ENCODE data around the gene ABCA10. TPM values are rescaled to one million over a fixed set of nuclear protein-coding genes. Genes with fewer than 3 reads are reported as not detected.
"Not testable (repeated sequence)": the region's sequence is repeated elsewhere in the genome, so short reads cannot be mapped to it uniquely, and the experiment has no call there.

ABCA10 gene
- total and polyA plus RNA-seq, 5 donors from 2014 or later: 0.07 to 2.4 (median 0.11) TPM; not detected in 2

- no peak overlapping the region for H3K27ac ChIP-seq (ENCODE audit: insufficient read depth, low read length, poor library complexity, severe bottlenecking)
- no peaks in the 10 kb centered on the region for H3K27me3 Mint-ChIP-seq
Observed at GRCh38 chr17:69175625-69176456, 52.8 kb downstream of the ABCA10 start.

GRCh38 chr17:69175262-69175624, 53.4 kb downstream of the ABCA10 start:
- Histone ChIP-seq H3K9me3 (ENCODE audit: control insufficient read depth in 2 of 2, low read length in 2 of 2) (no peaks in the 10 kb centered on the region), H3K27me3 (ENCODE audit: control insufficient read depth, insufficient read depth, low read length) (no peaks in the 10 kb centered on the region), H3K4me3 (ENCODE audit: low read depth, low read length) (no peak overlapping the region), H3K4me1 (ENCODE audit: control insufficient read depth, insufficient read depth, low read length, poor library complexity, severe bottlenecking) (no peaks in the 10 kb centered on the region), H3K27ac (ENCODE audit: insufficient read depth, low read length, poor library complexity, severe bottlenecking) (no peak overlapping the region), H3K36me3 (ENCODE audit: control insufficient read depth, insufficient read depth, low read length) (no peaks in the 10 kb centered on the region)
- Mint-ChIP-seq H3K27ac (no peak overlapping the region), H3K4me3 (no peak overlapping the region), H3K36me3 (no peaks in the 10 kb centered on the region), H3K27me3 (no peaks in the 10 kb centered on the region), H3K9me3 (no peaks in the 10 kb centered on the region), H3K4me1 (no peaks in the 10 kb centered on the region)
- DNase-seq (no peak), ATAC-seq (ENCODE audit: low read depth in 2 of 2) (no peak)

More at GRCh38 chr17:69175625-69176456, 52.8 kb downstream of the ABCA10 start:
- no peaks in the 10 kb centered on the region for H3K9me3 ChIP-seq (ENCODE audit: control insufficient read depth in 2 of 2, low read length in 2 of 2)
- no peaks in the 10 kb centered on the region for H3K9me3 Mint-ChIP-seq
- no peaks in the 10 kb centered on the region for H3K4me1 Mint-ChIP-seq
- H3K4me1 ChIP-seq (ENCODE audit: control insufficient read depth, insufficient read depth, low read length, poor library complexity, severe bottlenecking): no peaks in the 10 kb centered on the region
- H3K4me3 ChIP-seq (ENCODE audit: low read depth, low read length): no peak overlapping the region
- no peaks in the 10 kb centered on the region for H3K27me3 ChIP-seq (ENCODE audit: control insufficient read depth, insufficient read depth, low read length)
- ATAC-seq (ENCODE audit: low read depth in 2 of 2): no peak
- H3K27ac Mint-ChIP-seq: no peak overlapping the region
- no peaks in the 10 kb centered on the region for H3K36me3 ChIP-seq (ENCODE audit: control insufficient read depth, insufficient read depth, low read length)
- DNase-seq: no peak
- no peak overlapping the region for H3K4me3 Mint-ChIP-seq
- H3K36me3 Mint-ChIP-seq: no peaks in the 10 kb centered on the region

- Mint-ChIP-seq H3K9me3 (no peaks in the 10 kb centered on the region), H3K4me3 (no peak overlapping the region), H3K27ac (no peak overlapping the region), H3K36me3 (no peaks in the 10 kb centered on the region), H3K4me1 (no peaks in the 10 kb centered on the region), H3K27me3 (no peaks in the 10 kb centered on the region)
- H3K27me3 ChIP-seq (ENCODE audit: control insufficient read depth, insufficient read depth, low read length): no peaks in the 10 kb centered on the region
- no peaks in the 10 kb centered on the region for H3K4me1 ChIP-seq (ENCODE audit: control insufficient read depth, insufficient read depth, low read length, poor library complexity, severe bottlenecking)
- H3K27ac ChIP-seq (ENCODE audit: insufficient read depth, low read length, poor library complexity, severe bottlenecking): no peak overlapping the region
- no peaks in the 10 kb centered on the region for H3K9me3 ChIP-seq (ENCODE audit: control insufficient read depth in 2 of 2, low read length in 2 of 2)
- H3K36me3 ChIP-seq (ENCODE audit: control insufficient read depth, insufficient read depth, low read length): no peaks in the 10 kb centered on the region
- H3K4me3 ChIP-seq (ENCODE audit: low read depth, low read length): no peak overlapping the region
- ATAC-seq (ENCODE audit: low read depth in 2 of 2): no peak
- DNase-seq: no peak
Observed at GRCh38 chr17:69173118-69173517, 55.5 kb downstream of the ABCA10 start.

GRCh38 chr17:69170377-69170776, 58.2 kb downstream of the ABCA10 start:
- ATAC-seq (ENCODE audit: low read depth in 2 of 2) (no peak), DNase-seq (no peak)
- H3K27me3 Mint-ChIP-seq: no peaks in the 10 kb centered on the region
- H3K4me1 ChIP-seq (ENCODE audit: control insufficient read depth, insufficient read depth, low read length, poor library complexity, severe bottlenecking): no peaks in the 10 kb centered on the region
- peaks cover 0 to 2% (median 0%) of the 10 kb centered on the region in 7 donors for H3K9me3 Mint-ChIP-seq
- no peak overlapping the region for H3K4me3 Mint-ChIP-seq
- H3K4me3 ChIP-seq (ENCODE audit: low read depth, low read length): no peak overlapping the region
- H3K27me3 ChIP-seq (ENCODE audit: control insufficient read depth, insufficient read depth, low read length): no peaks in the 10 kb centered on the region
- no peaks in the 10 kb centered on the region for H3K36me3 Mint-ChIP-seq
- H3K4me1 Mint-ChIP-seq: no peaks in the 10 kb centered on the region
- H3K27ac Mint-ChIP-seq: no peak overlapping the region
- no peak overlapping the region for H3K27ac ChIP-seq (ENCODE audit: insufficient read depth, low read length, poor library complexity, severe bottlenecking)
- no peaks in the 10 kb centered on the region for H3K9me3 ChIP-seq (ENCODE audit: control insufficient read depth in 2 of 2, low read length in 2 of 2)
- no peaks in the 10 kb centered on the region for H3K36me3 ChIP-seq (ENCODE audit: control insufficient read depth, insufficient read depth, low read length)

GRCh38 chr17:69168642-69169041, 60.0 kb downstream of the ABCA10 start:
- H3K9me3 Mint-ChIP-seq; H3K4me1 ChIP-seq (ENCODE audit: control insufficient read depth, insufficient read depth, low read length, poor library complexity, severe bottlenecking); ATAC-seq (ENCODE audit: low read depth in 2 of 2); H3K4me1 Mint-ChIP-seq; H3K27me3 ChIP-seq (ENCODE audit: control insufficient read depth, insufficient read depth, low read length); H3K4me3 Mint-ChIP-seq; H3K9me3 ChIP-seq (ENCODE audit: control insufficient read depth in 2 of 2, low read length in 2 of 2); H3K27ac ChIP-seq (ENCODE audit: insufficient read depth, low read length, poor library complexity, severe bottlenecking); H3K27ac Mint-ChIP-seq; H3K36me3 ChIP-seq (ENCODE audit: control insufficient read depth, insufficient read depth, low read length); H3K4me3 ChIP-seq (ENCODE audit: low read depth, low read length); DNase-seq; H3K36me3 Mint-ChIP-seq; H3K27me3 Mint-ChIP-seq: not testable (repeated sequence)

- Mint-ChIP-seq H3K4me3 (no peak overlapping the region), H3K9me3 (peaks cover 0 to 3% (median 0%) of the 10 kb centered on the region in 7 donors), H3K27ac (no peak overlapping the region), H3K36me3 (no peaks in the 10 kb centered on the region), H3K4me1 (no peaks in the 10 kb centered on the region), H3K27me3 (no peaks in the 10 kb centered on the region)
- Histone ChIP-seq H3K27me3 (ENCODE audit: control insufficient read depth, insufficient read depth, low read length) (no peaks in the 10 kb centered on the region), H3K36me3 (ENCODE audit: control insufficient read depth, insufficient read depth, low read length) (no peaks in the 10 kb centered on the region), H3K27ac (ENCODE audit: insufficient read depth, low read length, poor library complexity, severe bottlenecking) (no peak overlapping the region), H3K4me1 (ENCODE audit: control insufficient read depth, insufficient read depth, low read length, poor library complexity, severe bottlenecking) (no peaks in the 10 kb centered on the region), H3K4me3 (ENCODE audit: low read depth, low read length) (no peak overlapping the region), H3K9me3 (ENCODE audit: control insufficient read depth in 2 of 2, low read length in 2 of 2) (no peaks in the 10 kb centered on the region)
- ATAC-seq (ENCODE audit: low read depth in 2 of 2): no peak
- DNase-seq: no peak
Observed at GRCh38 chr17:69166957-69167356, 61.7 kb downstream of the ABCA10 start.

GRCh38 chr17:69164206-69164605, 64.4 kb downstream of the ABCA10 start:
- Mint-ChIP-seq H3K4me3 (no peak overlapping the region), H3K27me3 (no peaks in the 10 kb centered on the region), H3K9me3 (peaks cover 0 to 3% (median 0%) of the 10 kb centered on the region in 7 donors), H3K4me1 (no peaks in the 10 kb centered on the region), H3K36me3 (no peaks in the 10 kb centered on the region), H3K27ac (no peak overlapping the region)
- Histone ChIP-seq H3K4me1 (ENCODE audit: control insufficient read depth, insufficient read depth, low read length, poor library complexity, severe bottlenecking) (no peaks in the 10 kb centered on the region), H3K27ac (ENCODE audit: insufficient read depth, low read length, poor library complexity, severe bottlenecking) (no peak overlapping the region), H3K36me3 (ENCODE audit: control insufficient read depth, insufficient read depth, low read length) (no peaks in the 10 kb centered on the region), H3K9me3 (ENCODE audit: control insufficient read depth in 2 of 2, low read length in 2 of 2) (no peaks in the 10 kb centered on the region), H3K27me3 (ENCODE audit: control insufficient read depth, insufficient read depth, low read length) (no peaks in the 10 kb centered on the region), H3K4me3 (ENCODE audit: low read depth, low read length) (no peak overlapping the region)
- DNase-seq (no peak), ATAC-seq (ENCODE audit: low read depth in 2 of 2) (no peak)

GRCh38 chr17:69159418-69159817, 69.2 kb downstream of the ABCA10 start:
- Histone ChIP-seq H3K27me3 (ENCODE audit: control insufficient read depth, insufficient read depth, low read length) (no peaks in the 10 kb centered on the region), H3K4me3 (ENCODE audit: low read depth, low read length) (no peak overlapping the region), H3K4me1 (ENCODE audit: control insufficient read depth, insufficient read depth, low read length, poor library complexity, severe bottlenecking) (no peaks in the 10 kb centered on the region), H3K9me3 (ENCODE audit: control insufficient read depth in 2 of 2, low read length in 2 of 2) (no peaks in the 10 kb centered on the region), H3K27ac (ENCODE audit: insufficient read depth, low read length, poor library complexity, severe bottlenecking) (no peak overlapping the region), H3K36me3 (ENCODE audit: control insufficient read depth, insufficient read depth, low read length) (no peaks in the 10 kb centered on the region)
- peaks cover 0 to 3% (median 0%) of the 10 kb centered on the region in 7 donors for H3K9me3 Mint-ChIP-seq
- H3K27ac Mint-ChIP-seq: no peak overlapping the region
- H3K27me3 Mint-ChIP-seq: no peaks in the 10 kb centered on the region
- H3K4me1 Mint-ChIP-seq: no peaks in the 10 kb centered on the region
- ATAC-seq (ENCODE audit: low read depth in 2 of 2) (no peak), DNase-seq (no peak)
- peaks cover 2% of the 10 kb centered on the region for H3K36me3 Mint-ChIP-seq
- H3K4me3 Mint-ChIP-seq: no peak overlapping the region

All from CD4-positive, CD25-positive, alpha-beta regulatory T cell (primary cell).